ENCODE data around the gene SORT1. TPM values are rescaled to one million over a fixed set of nuclear protein-coding genes. Genes with fewer than 3 reads are reported as not detected.

SORT1 gene
- total and polyA plus RNA-seq, 2 of the 8 experiments (the other 6 are each of a cell fraction or from before 2014, with no cell fraction given), result 18.7 to 69.6 TPM

- H3K23ac ChIP-seq (ENCODE audit: insufficient read length), result no peak overlapping the region
- no peak overlapping the region for H4K8ac ChIP-seq (ENCODE audit: extremely low read depth, insufficient read depth, low read length)
- no peak overlapping the region for H3K14ac ChIP-seq (ENCODE audit: insufficient read length)
- no peak overlapping the region for H4K91ac ChIP-seq (replicated peaks; ENCODE audit: insufficient read length, low read length)
- no peak overlapping the region for H2BK15ac ChIP-seq (ENCODE audit: low read length)
- H3K79me2 ChIP-seq (ENCODE audit: control insufficient read depth in 1 of 2, insufficient read depth in 2 of 2, low read length in 2 of 2), result peaks cover 3 to 89% of the 10 kb centered on the region in 2 experiments; a peak in 3 of 4 replicates
- no peak overlapping the region for H2AK5ac ChIP-seq (ENCODE audit: low read depth, low read length)
- H3K79me1 ChIP-seq (ENCODE audit: low read depth, low read length), result peaks cover 3% of the 10 kb centered on the region; the same call in 1 of the 2 replicates
- no peak overlapping the region for H2BK120ac ChIP-seq (replicated peaks; ENCODE audit: low read depth, low read length)
- peaks cover 0 to 16% (median 3%) of the 10 kb centered on the region in 4 experiments; a peak in 3 of 7 replicates for H3K4me1 ChIP-seq (replicated peaks in 1 of 4; ENCODE audit: control insufficient read depth in 3 of 4, insufficient read depth in 4 of 4, low read length in 3 of 4)
- no peaks in the 10 kb centered on the region for H3K36me3 ChIP-seq (ENCODE audit: control insufficient read depth in 2 of 4, insufficient read depth in 4 of 4, low read length in 3 of 4)
- H3K23me2 ChIP-seq (ENCODE audit: low read depth, low read length), result no peaks in the 10 kb centered on the region; the same call in 1 of the 2 replicates
- H3K18ac ChIP-seq (ENCODE audit: extremely low read depth, low read length), result no peak overlapping the region
- no peak overlapping the region for H4K5ac ChIP-seq (ENCODE audit: insufficient read length, low read depth, low read length)
- no peak overlapping the region; a peak in 1 of 7 replicates for H3K9ac ChIP-seq (replicated peaks in 1 of 4; ENCODE audit: extremely low read depth in 1 of 4, low read depth in 3 of 4, low read length in 3 of 4)
- H3K56ac ChIP-seq (replicated peaks; ENCODE audit: insufficient read length, low read depth, low read length), result no peak overlapping the region
- TF ChIP-seq SRF (IDR thresholded peaks at IDR 0.05; ENCODE audit: low read depth, low read length), result no peak
- no peak for TF ChIP-seq EP300 (IDR thresholded peaks at IDR 0.05; ENCODE audit: borderline replicate concordance in 1 of 2, low read depth in 2 of 2, low read length in 2 of 2)
- TF ChIP-seq EZH2 (IDR thresholded peaks at IDR 0.05; ENCODE audit: low read depth, low read length, severe bottlenecking), result no peak
- no peak for TF ChIP-seq CREB1 (IDR thresholded peaks at IDR 0.05)
- no peak for TF ChIP-seq TEAD4 (IDR thresholded peaks at IDR 0.05; ENCODE audit: low read depth, low read length)
- TF ChIP-seq GTF2F1 (IDR thresholded peaks at IDR 0.05; ENCODE audit: borderline replicate concordance, low read depth, low read length), result no peak
- no peaks in the 10 kb centered on the region for H3K9me3 ChIP-seq (ENCODE audit: insufficient read depth in 2 of 2, low read depth in 1 of 2, low read length in 1 of 2)
- no peak overlapping the region for H3K27ac ChIP-seq (ENCODE audit: low read depth, low read length)
- CTCF ChIA-PET (ENCODE audit: partially characterized antibody), result interaction anchor here (0.9 to 3.7 kb wide), 5 partner anchors 8 to 259 kb away, joined by 4 to 26 read pairs (median 5); partner anchors contain the start of gene SORT1
- no peak overlapping the region for H3K4me3 ChIP-seq (ENCODE audit: extremely low read depth in 1 of 4, insufficient read depth in 2 of 4, low read depth in 3 of 4, low read length in 4 of 4)
- H3K4me2 ChIP-seq (ENCODE audit: insufficient read depth in 1 of 2, low read depth in 2 of 2, low read length in 2 of 2), result no peak overlapping the region
- H2BK12ac ChIP-seq (ENCODE audit: low read depth, low read length), result no peak overlapping the region
- no peak overlapping the region for H3K4ac ChIP-seq (replicated peaks; ENCODE audit: insufficient read length, low read depth, low read length)
- 82% methylated on average over 2 of the region's 2 CpGs; no CpG with 5 or more reads in 1 of the 2 experiments for WGBS, 2 experiments (ENCODE audit: extremely low coverage in 1 of 2, insufficient coverage in 1 of 2, insufficient read length in 1 of 2, insufficient replicate concordance in 2 of 2, low coverage in 1 of 2, low lambda C conversion rate in 2 of 2, missing lambda C conversion rate in 1 of 2)
- no peak overlapping the region for H2BK5ac ChIP-seq (ENCODE audit: low read depth, low read length)
- no peak for FAIRE-seq
- H4K20me1 ChIP-seq (replicated peaks in 1 of 2; ENCODE audit: control insufficient read depth in 1 of 2, insufficient read depth in 2 of 2, low read length in 2 of 2), result peaks cover 0 to 5% of the 10 kb centered on the region in 2 experiments
- no peak overlapping the region for H2BK20ac ChIP-seq (ENCODE audit: low read length)
- H2AFZ ChIP-seq (ENCODE audit: low read length), result no peak overlapping the region
- no peaks in the 10 kb centered on the region for H3K27me3 ChIP-seq (replicated peaks in 1 of 4; ENCODE audit: control insufficient read depth in 3 of 4, extremely low read depth in 1 of 4, insufficient read depth in 3 of 4, low read length in 3 of 4)
- DNase-seq (ENCODE audit: low read depth in 1 of 2, low spot score in 2 of 2), result no peak
- POLR2A ChIA-PET (ENCODE audit: partially characterized antibody), result interaction anchor here (1.3 kb wide), 1 partner anchor 10 kb away, joined by 3 read pairs; no protein-coding TSS in a partner anchor
Observed at GRCh38 chr1:109381573-109381972, 16.1 kb downstream of the SORT1 start.
